Neural cell (in vitro differentiated cells): ENCODE measurements around the gene NHSL1. TPM values are rescaled to one million over a fixed set of nuclear protein-coding genes. Genes with fewer than 3 reads are reported as not detected.

Experiments
- H2AFZ ChIP-seq: fragments of 200-600, 300-800 bp; sonication (generic), shearing (Covaris generic); 2 replicates; pipeline ENCODE4 v1.6.0; 2014; ENCODE audit warnings: low read depth, mild to moderate bottlenecking, antibody characterized with exemption, low read length, moderate library complexity
- H3F3A ChIP-seq: fragments of 200-600 bp; shearing (Covaris generic); 2 replicates; pipeline ENCODE4 v1.6.1; 2016; ENCODE audit warnings: mild to moderate bottlenecking, moderate library complexity, mixed read lengths, antibody characterized with exemption, low read length; ENCODE audit not compliant: insufficient read depth, poor library complexity, severe bottlenecking
- H3K27ac ChIP-seq: fragments of 200-600, 300-800 bp; sonication (generic), shearing (Covaris generic); 2 replicates; pipeline ENCODE4 v1.5.1; 2014; ENCODE audit warnings: mild to moderate bottlenecking, low read length, moderate library complexity
- H3K27me3 ChIP-seq: fragments of 300-800, 200-600 bp; sonication (generic), shearing (Covaris generic); 2 replicates; pipeline ENCODE4 v1.6.0; 2014; ENCODE audit warnings: mild to moderate bottlenecking, low read depth, low read length, moderate library complexity; ENCODE audit not compliant: insufficient read depth
- H3K36me3 ChIP-seq: fragments of 300-800, 200-600 bp; sonication (generic), shearing (Covaris generic); 2 replicates; pipeline ENCODE4 v1.5.1; 2014; ENCODE audit warnings: mild to moderate bottlenecking, antibody characterized with exemption, low read length, moderate library complexity; ENCODE audit not compliant: insufficient read depth
- H3K4me2 ChIP-seq: fragments of 300-800, 200-600 bp; sonication (generic), shearing (Covaris generic); 2 replicates; pipeline ENCODE4 v1.6.0; 2014; ENCODE audit warnings: mild to moderate bottlenecking, low read length
- H3K4me3 ChIP-seq: fragments of 300-800, 200-600 bp; sonication (generic), shearing (Covaris generic); 2 replicates; pipeline ENCODE4 v1.5.1; 2014; ENCODE audit warnings: mild to moderate bottlenecking, low read length, moderate library complexity
- H3K79me2 ChIP-seq: fragments of 200-600 bp; shearing (Covaris generic); replicated peaks from 2 replicates; pipeline ENCODE4 v1.6.0; 2014; ENCODE audit warnings: mild to moderate bottlenecking, low read length, moderate library complexity; ENCODE audit not compliant: insufficient read depth
- H3K9ac ChIP-seq: fragments of 300-800, 200-600 bp; sonication (generic), shearing (Covaris generic); 2 replicates; pipeline ENCODE4 v1.6.1; 2016; ENCODE audit warnings: mild to moderate bottlenecking, low read length, mixed read lengths
- H3K9me2 ChIP-seq: fragments of 200-600 bp; shearing (Covaris generic); 2 replicates; pipeline ENCODE4 v1.6.1; 2016; ENCODE audit warnings: mild to moderate bottlenecking, low read length, mixed read lengths; ENCODE audit not compliant: insufficient read depth
- H3K9me3 ChIP-seq: fragments of 200-600, 300-800 bp; sonication (generic), shearing (Covaris generic); 2 replicates; pipeline ENCODE4 v1.6.1; 2016; ENCODE audit warnings: mild to moderate bottlenecking, mixed run types, low read length, moderate library complexity, mixed read lengths
- H4K20me1 ChIP-seq: fragments of 200-600 bp; shearing (Covaris generic); 2 replicates; pipeline ENCODE4 v1.6.1; 2016; ENCODE audit warnings: mild to moderate bottlenecking, mixed run types; ENCODE audit not compliant: insufficient read depth
- EP300 ChIP-seq: fragments of 450-650 bp; conservative IDR thresholded peaks from 2 replicates; pipeline ENCODE4 v1.6.1; 2014; ENCODE audit warnings: antibody characterized with exemption, mild to moderate bottlenecking, moderate library complexity; ENCODE audit not compliant: poor library complexity, severe bottlenecking
- EZH2 ChIP-seq: fragments of 200-600, 300-800 bp; shearing (Covaris generic), sonication (generic); IDR thresholded peaks from 2 replicates; pipeline ENCODE4 v1.6.1; 2014; ENCODE audit warnings: antibody characterized with exemption, low read length, borderline replicate concordance, mild to moderate bottlenecking; ENCODE audit not compliant: insufficient read depth, poor library complexity, severe bottlenecking
- MXI1 ChIP-seq: fragments of 450-650 bp; conservative IDR thresholded peaks from 2 replicates; pipeline ENCODE4 v1.6.1; 2014; ENCODE audit warnings: antibody characterized with exemption, mild to moderate bottlenecking; ENCODE audit not compliant: poor library complexity, severe bottlenecking
- POLR2AphosphoS5 ChIP-seq: IDR thresholded peaks from 2 replicates; pipeline ENCODE4 v1.6.1; 2012
- RAD21 ChIP-seq: fragments of 450-650 bp; conservative IDR thresholded peaks from 2 replicates; pipeline ENCODE4 v1.6.1; 2014; ENCODE audit warnings: antibody characterized with exemption, mild to moderate bottlenecking, moderate library complexity
- SMC3 ChIP-seq: fragments of 450-650 bp; conservative IDR thresholded peaks from 2 replicates; pipeline ENCODE4 v1.6.1; 2014; ENCODE audit warnings: antibody characterized with exemption, mild to moderate bottlenecking, moderate library complexity; ENCODE audit not compliant: poor library complexity
- TAF1 ChIP-seq: IDR thresholded peaks from 2 replicates; pipeline ENCODE4 v1.6.1; 2012; ENCODE audit warnings: low read depth
- polyA plus RNA-seq: library from polyadenylated mRNA; depleted of rRNA; stranded (reverse); fragments of >200 nt; gene quantifications from 2 replicates; pipeline ENCODE4 v1.2.3, GENCODE V29; 2014
- TF ChIP-seq, protein P1 (sequence below): IDR thresholded peaks from 2 replicates; pipeline ENCODE4 v1.6.1; 2012; ENCODE audit warnings: borderline replicate concordance
- TF ChIP-seq, protein P2 (sequence below): fragments of 450-650 bp; IDR thresholded peaks from 2 replicates; pipeline ENCODE4 v1.5.1; 2014; ENCODE audit warnings: antibody characterized with exemption, mild to moderate bottlenecking, moderate library complexity; ENCODE audit not compliant: poor library complexity, severe bottlenecking

Gene NHSL1
- polyA plus RNA-seq, 1 donor from 2014 or later: 2.4 TPM

DNA sequence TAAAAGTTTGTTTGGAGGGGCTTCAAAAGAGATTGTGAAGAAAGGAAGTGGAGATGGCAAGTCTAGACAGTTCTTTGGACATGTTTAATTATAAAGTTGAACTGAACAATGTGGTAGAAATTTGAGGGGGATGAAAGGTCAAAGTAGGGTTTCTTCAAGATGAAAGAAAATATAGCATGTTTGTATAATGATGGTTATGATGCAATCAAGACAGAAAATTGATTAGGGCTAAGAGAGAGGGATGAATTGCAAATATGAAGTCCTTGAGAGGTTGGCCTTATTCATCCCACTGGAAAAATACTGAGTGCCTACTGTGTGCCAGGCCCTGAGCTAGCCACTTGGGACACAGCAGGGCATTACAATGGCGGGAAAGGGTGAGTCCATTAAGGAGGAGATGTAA is 37.6 kb downstream of the NHSL1 start:
- no peak overlapping the region for H3K9ac ChIP-seq
- no peaks in the 10 kb centered on the region for H3F3A ChIP-seq
- TF ChIP-seq MXI1: no peak
- no peak for TF ChIP-seq TAF1
- TF ChIP-seq EP300: no peak
- no peak for TF ChIP-seq POLR2AphosphoS5
- no peak overlapping the region for H2AFZ ChIP-seq
- H3K9me3 ChIP-seq: no peaks in the 10 kb centered on the region
- H3K9me2 ChIP-seq: no peaks in the 10 kb centered on the region
- H4K20me1 ChIP-seq: no peaks in the 10 kb centered on the region
- H3K79me2 ChIP-seq: no peaks in the 10 kb centered on the region
- H3K36me3 ChIP-seq: no peaks in the 10 kb centered on the region
- no peak overlapping the region for H3K4me3 ChIP-seq
- H3K4me2 ChIP-seq: no peak overlapping the region
- no peak overlapping the region for H3K27ac ChIP-seq
- H3K27me3 ChIP-seq: no peaks in the 10 kb centered on the region

DNA sequence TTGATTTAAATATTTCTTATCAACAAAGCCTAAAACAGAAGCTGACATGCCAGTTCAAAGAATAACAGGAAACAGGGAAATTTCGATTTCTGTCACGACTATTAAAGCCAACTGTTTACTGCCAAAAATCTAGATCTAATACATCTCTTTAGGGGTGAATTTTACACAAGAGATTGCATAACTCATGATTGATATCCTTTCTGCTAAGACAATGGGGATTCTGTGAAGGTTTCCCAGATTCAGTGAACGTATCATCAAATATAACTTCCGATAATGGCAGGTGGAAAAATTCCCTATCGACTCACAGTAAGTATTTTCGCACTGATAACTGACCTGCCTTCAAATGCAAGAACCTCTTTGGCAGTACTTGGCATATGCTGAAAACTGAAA is 42.9 kb downstream of the NHSL1 start:
- H3K9ac ChIP-seq: no peak overlapping the region
- no peaks in the 10 kb centered on the region for H3K9me3 ChIP-seq
- H3K27ac ChIP-seq: no peak overlapping the region
- H3K36me3 ChIP-seq: no peaks in the 10 kb centered on the region
- H4K20me1 ChIP-seq: no peaks in the 10 kb centered on the region
- no peaks in the 10 kb centered on the region for H3F3A ChIP-seq
- no peaks in the 10 kb centered on the region for H3K79me2 ChIP-seq
- H3K4me2 ChIP-seq: no peak overlapping the region
- TF ChIP-seq TAF1 (no peak), EZH2 (no peak), MXI1 (no peak), RAD21 (no peak), SMC3 (no peak), POLR2AphosphoS5 (no peak), EP300 (no peak)
- TF ChIP-seq, protein P1, sequence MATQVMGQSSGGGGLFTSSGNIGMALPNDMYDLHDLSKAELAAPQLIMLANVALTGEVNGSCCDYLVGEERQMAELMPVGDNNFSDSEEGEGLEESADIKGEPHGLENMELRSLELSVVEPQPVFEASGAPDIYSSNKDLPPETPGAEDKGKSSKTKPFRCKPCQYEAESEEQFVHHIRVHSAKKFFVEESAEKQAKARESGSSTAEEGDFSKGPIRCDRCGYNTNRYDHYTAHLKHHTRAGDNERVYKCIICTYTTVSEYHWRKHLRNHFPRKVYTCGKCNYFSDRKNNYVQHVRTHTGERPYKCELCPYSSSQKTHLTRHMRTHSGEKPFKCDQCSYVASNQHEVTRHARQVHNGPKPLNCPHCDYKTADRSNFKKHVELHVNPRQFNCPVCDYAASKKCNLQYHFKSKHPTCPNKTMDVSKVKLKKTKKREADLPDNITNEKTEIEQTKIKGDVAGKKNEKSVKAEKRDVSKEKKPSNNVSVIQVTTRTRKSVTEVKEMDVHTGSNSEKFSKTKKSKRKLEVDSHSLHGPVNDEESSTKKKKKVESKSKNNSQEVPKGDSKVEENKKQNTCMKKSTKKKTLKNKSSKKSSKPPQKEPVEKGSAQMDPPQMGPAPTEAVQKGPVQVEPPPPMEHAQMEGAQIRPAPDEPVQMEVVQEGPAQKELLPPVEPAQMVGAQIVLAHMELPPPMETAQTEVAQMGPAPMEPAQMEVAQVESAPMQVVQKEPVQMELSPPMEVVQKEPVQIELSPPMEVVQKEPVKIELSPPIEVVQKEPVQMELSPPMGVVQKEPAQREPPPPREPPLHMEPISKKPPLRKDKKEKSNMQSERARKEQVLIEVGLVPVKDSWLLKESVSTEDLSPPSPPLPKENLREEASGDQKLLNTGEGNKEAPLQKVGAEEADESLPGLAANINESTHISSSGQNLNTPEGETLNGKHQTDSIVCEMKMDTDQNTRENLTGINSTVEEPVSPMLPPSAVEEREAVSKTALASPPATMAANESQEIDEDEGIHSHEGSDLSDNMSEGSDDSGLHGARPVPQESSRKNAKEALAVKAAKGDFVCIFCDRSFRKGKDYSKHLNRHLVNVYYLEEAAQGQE: no peak
- TF ChIP-seq, protein P2, sequence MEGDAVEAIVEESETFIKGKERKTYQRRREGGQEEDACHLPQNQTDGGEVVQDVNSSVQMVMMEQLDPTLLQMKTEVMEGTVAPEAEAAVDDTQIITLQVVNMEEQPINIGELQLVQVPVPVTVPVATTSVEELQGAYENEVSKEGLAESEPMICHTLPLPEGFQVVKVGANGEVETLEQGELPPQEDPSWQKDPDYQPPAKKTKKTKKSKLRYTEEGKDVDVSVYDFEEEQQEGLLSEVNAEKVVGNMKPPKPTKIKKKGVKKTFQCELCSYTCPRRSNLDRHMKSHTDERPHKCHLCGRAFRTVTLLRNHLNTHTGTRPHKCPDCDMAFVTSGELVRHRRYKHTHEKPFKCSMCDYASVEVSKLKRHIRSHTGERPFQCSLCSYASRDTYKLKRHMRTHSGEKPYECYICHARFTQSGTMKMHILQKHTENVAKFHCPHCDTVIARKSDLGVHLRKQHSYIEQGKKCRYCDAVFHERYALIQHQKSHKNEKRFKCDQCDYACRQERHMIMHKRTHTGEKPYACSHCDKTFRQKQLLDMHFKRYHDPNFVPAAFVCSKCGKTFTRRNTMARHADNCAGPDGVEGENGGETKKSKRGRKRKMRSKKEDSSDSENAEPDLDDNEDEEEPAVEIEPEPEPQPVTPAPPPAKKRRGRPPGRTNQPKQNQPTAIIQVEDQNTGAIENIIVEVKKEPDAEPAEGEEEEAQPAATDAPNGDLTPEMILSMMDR: no peak
- H2AFZ ChIP-seq: no peak overlapping the region
- no peak overlapping the region for H3K4me3 ChIP-seq
- H3K9me2 ChIP-seq: no peaks in the 10 kb centered on the region
- no peaks in the 10 kb centered on the region for H3K27me3 ChIP-seq
